Neural cell (in vitro differentiated cells): ENCODE measurements around the gene KLF13. TPM values are rescaled to one million over a fixed set of nuclear protein-coding genes. Genes with fewer than 3 reads are reported as not detected.

Experiments used
- H2AFZ ChIP-seq: fragments of 200-600, 300-800 bp; sonication (generic), shearing (Covaris generic); 2 replicates; pipeline ENCODE4 v1.6.0; 2014; ENCODE audit warnings: low read depth, mild to moderate bottlenecking, antibody characterized with exemption, low read length, moderate library complexity
- H3F3A ChIP-seq: fragments of 200-600 bp; shearing (Covaris generic); 2 replicates; pipeline ENCODE4 v1.6.1; 2016; ENCODE audit warnings: mild to moderate bottlenecking, moderate library complexity, mixed read lengths, antibody characterized with exemption, low read length; ENCODE audit not compliant: insufficient read depth, poor library complexity, severe bottlenecking
- H3K27ac ChIP-seq: fragments of 200-600, 300-800 bp; sonication (generic), shearing (Covaris generic); 2 replicates; pipeline ENCODE4 v1.5.1; 2014; ENCODE audit warnings: mild to moderate bottlenecking, low read length, moderate library complexity
- H3K27me3 ChIP-seq: fragments of 300-800, 200-600 bp; sonication (generic), shearing (Covaris generic); 2 replicates; pipeline ENCODE4 v1.6.0; 2014; ENCODE audit warnings: mild to moderate bottlenecking, low read depth, low read length, moderate library complexity; ENCODE audit not compliant: insufficient read depth
- H3K36me3 ChIP-seq: fragments of 300-800, 200-600 bp; sonication (generic), shearing (Covaris generic); 2 replicates; pipeline ENCODE4 v1.5.1; 2014; ENCODE audit warnings: mild to moderate bottlenecking, antibody characterized with exemption, low read length, moderate library complexity; ENCODE audit not compliant: insufficient read depth
- H3K4me2 ChIP-seq: fragments of 300-800, 200-600 bp; sonication (generic), shearing (Covaris generic); 2 replicates; pipeline ENCODE4 v1.6.0; 2014; ENCODE audit warnings: mild to moderate bottlenecking, low read length
- H3K4me3 ChIP-seq: fragments of 300-800, 200-600 bp; sonication (generic), shearing (Covaris generic); 2 replicates; pipeline ENCODE4 v1.5.1; 2014; ENCODE audit warnings: mild to moderate bottlenecking, low read length, moderate library complexity
- H3K79me2 ChIP-seq: fragments of 200-600 bp; shearing (Covaris generic); replicated peaks from 2 replicates; pipeline ENCODE4 v1.6.0; 2014; ENCODE audit warnings: mild to moderate bottlenecking, low read length, moderate library complexity; ENCODE audit not compliant: insufficient read depth
- H3K9ac ChIP-seq: fragments of 300-800, 200-600 bp; sonication (generic), shearing (Covaris generic); 2 replicates; pipeline ENCODE4 v1.6.1; 2016; ENCODE audit warnings: mild to moderate bottlenecking, low read length, mixed read lengths
- H3K9me2 ChIP-seq: fragments of 200-600 bp; shearing (Covaris generic); 2 replicates; pipeline ENCODE4 v1.6.1; 2016; ENCODE audit warnings: mild to moderate bottlenecking, low read length, mixed read lengths; ENCODE audit not compliant: insufficient read depth
- H3K9me3 ChIP-seq: fragments of 200-600, 300-800 bp; sonication (generic), shearing (Covaris generic); 2 replicates; pipeline ENCODE4 v1.6.1; 2016; ENCODE audit warnings: mild to moderate bottlenecking, mixed run types, low read length, moderate library complexity, mixed read lengths
- H4K20me1 ChIP-seq: fragments of 200-600 bp; shearing (Covaris generic); 2 replicates; pipeline ENCODE4 v1.6.1; 2016; ENCODE audit warnings: mild to moderate bottlenecking, mixed run types; ENCODE audit not compliant: insufficient read depth
- EP300 ChIP-seq: fragments of 450-650 bp; conservative IDR thresholded peaks from 2 replicates; pipeline ENCODE4 v1.6.1; 2014; ENCODE audit warnings: antibody characterized with exemption, mild to moderate bottlenecking, moderate library complexity; ENCODE audit not compliant: poor library complexity, severe bottlenecking
- EZH2 ChIP-seq: fragments of 200-600, 300-800 bp; shearing (Covaris generic), sonication (generic); IDR thresholded peaks from 2 replicates; pipeline ENCODE4 v1.6.1; 2014; ENCODE audit warnings: antibody characterized with exemption, low read length, borderline replicate concordance, mild to moderate bottlenecking; ENCODE audit not compliant: insufficient read depth, poor library complexity, severe bottlenecking
- MXI1 ChIP-seq: fragments of 450-650 bp; conservative IDR thresholded peaks from 2 replicates; pipeline ENCODE4 v1.6.1; 2014; ENCODE audit warnings: antibody characterized with exemption, mild to moderate bottlenecking; ENCODE audit not compliant: poor library complexity, severe bottlenecking
- POLR2AphosphoS5 ChIP-seq: IDR thresholded peaks from 2 replicates; pipeline ENCODE4 v1.6.1; 2012
- RAD21 ChIP-seq: fragments of 450-650 bp; conservative IDR thresholded peaks from 2 replicates; pipeline ENCODE4 v1.6.1; 2014; ENCODE audit warnings: antibody characterized with exemption, mild to moderate bottlenecking, moderate library complexity
- SMC3 ChIP-seq: fragments of 450-650 bp; conservative IDR thresholded peaks from 2 replicates; pipeline ENCODE4 v1.6.1; 2014; ENCODE audit warnings: antibody characterized with exemption, mild to moderate bottlenecking, moderate library complexity; ENCODE audit not compliant: poor library complexity
- TAF1 ChIP-seq: IDR thresholded peaks from 2 replicates; pipeline ENCODE4 v1.6.1; 2012; ENCODE audit warnings: low read depth
- polyA plus RNA-seq: library from polyadenylated mRNA; depleted of rRNA; stranded (reverse); fragments of >200 nt; gene quantifications from 2 replicates; pipeline ENCODE4 v1.2.3, GENCODE V29; 2014
- TF ChIP-seq, protein P1 (sequence below): IDR thresholded peaks from 2 replicates; pipeline ENCODE4 v1.6.1; 2012; ENCODE audit warnings: borderline replicate concordance
- TF ChIP-seq, protein P2 (sequence below): fragments of 450-650 bp; IDR thresholded peaks from 2 replicates; pipeline ENCODE4 v1.5.1; 2014; ENCODE audit warnings: antibody characterized with exemption, mild to moderate bottlenecking, moderate library complexity; ENCODE audit not compliant: poor library complexity, severe bottlenecking

The KLF13 gene
- polyA plus RNA-seq, 1 donor from 2014 or later, result 17.0 TPM

DNA sequence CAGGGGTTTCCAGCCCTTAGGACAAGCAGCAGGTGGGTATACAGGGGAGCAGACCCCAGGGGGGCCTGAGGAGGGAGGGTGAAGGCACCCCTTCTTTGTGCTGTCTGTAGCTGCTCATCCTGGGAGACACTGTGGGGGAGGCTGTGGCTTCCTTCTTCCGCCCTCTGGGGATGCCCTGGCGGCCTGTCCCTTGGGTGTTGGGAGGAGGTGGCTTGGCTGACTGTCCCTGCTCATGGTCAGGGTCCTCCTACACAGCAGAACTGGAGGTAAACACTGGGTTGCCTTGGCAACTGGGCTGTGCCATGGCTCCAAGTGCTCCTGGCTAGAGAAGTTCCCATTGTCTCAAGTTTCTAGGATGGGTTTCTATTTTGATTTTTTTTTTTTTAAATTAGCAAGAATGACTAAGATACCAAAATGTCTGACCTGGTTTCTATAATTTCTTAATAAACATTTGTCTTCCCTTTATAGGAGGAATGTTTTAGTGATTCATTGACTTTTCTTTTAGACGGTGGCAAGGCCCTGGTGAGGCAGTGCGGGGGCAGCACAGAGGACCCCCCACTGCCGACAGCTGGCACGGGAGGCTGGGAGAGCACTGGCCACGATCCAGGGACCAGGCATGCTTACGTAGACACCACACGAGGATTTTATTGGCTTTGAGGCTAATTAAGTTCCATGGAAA lies 12.4 kb downstream of the KLF13 start:
- no peak overlapping the region for H3K4me2 ChIP-seq
- no peaks in the 10 kb centered on the region for H3K27me3 ChIP-seq
- no peak overlapping the region for H3K9ac ChIP-seq
- TF ChIP-seq, protein P1, sequence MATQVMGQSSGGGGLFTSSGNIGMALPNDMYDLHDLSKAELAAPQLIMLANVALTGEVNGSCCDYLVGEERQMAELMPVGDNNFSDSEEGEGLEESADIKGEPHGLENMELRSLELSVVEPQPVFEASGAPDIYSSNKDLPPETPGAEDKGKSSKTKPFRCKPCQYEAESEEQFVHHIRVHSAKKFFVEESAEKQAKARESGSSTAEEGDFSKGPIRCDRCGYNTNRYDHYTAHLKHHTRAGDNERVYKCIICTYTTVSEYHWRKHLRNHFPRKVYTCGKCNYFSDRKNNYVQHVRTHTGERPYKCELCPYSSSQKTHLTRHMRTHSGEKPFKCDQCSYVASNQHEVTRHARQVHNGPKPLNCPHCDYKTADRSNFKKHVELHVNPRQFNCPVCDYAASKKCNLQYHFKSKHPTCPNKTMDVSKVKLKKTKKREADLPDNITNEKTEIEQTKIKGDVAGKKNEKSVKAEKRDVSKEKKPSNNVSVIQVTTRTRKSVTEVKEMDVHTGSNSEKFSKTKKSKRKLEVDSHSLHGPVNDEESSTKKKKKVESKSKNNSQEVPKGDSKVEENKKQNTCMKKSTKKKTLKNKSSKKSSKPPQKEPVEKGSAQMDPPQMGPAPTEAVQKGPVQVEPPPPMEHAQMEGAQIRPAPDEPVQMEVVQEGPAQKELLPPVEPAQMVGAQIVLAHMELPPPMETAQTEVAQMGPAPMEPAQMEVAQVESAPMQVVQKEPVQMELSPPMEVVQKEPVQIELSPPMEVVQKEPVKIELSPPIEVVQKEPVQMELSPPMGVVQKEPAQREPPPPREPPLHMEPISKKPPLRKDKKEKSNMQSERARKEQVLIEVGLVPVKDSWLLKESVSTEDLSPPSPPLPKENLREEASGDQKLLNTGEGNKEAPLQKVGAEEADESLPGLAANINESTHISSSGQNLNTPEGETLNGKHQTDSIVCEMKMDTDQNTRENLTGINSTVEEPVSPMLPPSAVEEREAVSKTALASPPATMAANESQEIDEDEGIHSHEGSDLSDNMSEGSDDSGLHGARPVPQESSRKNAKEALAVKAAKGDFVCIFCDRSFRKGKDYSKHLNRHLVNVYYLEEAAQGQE, result no peak
- TF ChIP-seq RAD21 (no peak), SMC3 (no peak), EP300 (no peak), TAF1 (no peak), MXI1 (no peak), POLR2AphosphoS5 (no peak), EZH2 (no peak)
- TF ChIP-seq, protein P2, sequence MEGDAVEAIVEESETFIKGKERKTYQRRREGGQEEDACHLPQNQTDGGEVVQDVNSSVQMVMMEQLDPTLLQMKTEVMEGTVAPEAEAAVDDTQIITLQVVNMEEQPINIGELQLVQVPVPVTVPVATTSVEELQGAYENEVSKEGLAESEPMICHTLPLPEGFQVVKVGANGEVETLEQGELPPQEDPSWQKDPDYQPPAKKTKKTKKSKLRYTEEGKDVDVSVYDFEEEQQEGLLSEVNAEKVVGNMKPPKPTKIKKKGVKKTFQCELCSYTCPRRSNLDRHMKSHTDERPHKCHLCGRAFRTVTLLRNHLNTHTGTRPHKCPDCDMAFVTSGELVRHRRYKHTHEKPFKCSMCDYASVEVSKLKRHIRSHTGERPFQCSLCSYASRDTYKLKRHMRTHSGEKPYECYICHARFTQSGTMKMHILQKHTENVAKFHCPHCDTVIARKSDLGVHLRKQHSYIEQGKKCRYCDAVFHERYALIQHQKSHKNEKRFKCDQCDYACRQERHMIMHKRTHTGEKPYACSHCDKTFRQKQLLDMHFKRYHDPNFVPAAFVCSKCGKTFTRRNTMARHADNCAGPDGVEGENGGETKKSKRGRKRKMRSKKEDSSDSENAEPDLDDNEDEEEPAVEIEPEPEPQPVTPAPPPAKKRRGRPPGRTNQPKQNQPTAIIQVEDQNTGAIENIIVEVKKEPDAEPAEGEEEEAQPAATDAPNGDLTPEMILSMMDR, result no peak
- H4K20me1 ChIP-seq, result peaks cover 26% of the 10 kb centered on the region
- no peaks in the 10 kb centered on the region for H3K9me2 ChIP-seq
- H3K27ac ChIP-seq, result no peak overlapping the region
- no peak overlapping the region for H2AFZ ChIP-seq
- H3K79me2 ChIP-seq, result peaks cover 74% of the 10 kb centered on the region
- no peak overlapping the region for H3K4me3 ChIP-seq
- no peaks in the 10 kb centered on the region for H3F3A ChIP-seq
- H3K9me3 ChIP-seq, result no peaks in the 10 kb centered on the region
- H3K36me3 ChIP-seq, result no peaks in the 10 kb centered on the region

DNA sequence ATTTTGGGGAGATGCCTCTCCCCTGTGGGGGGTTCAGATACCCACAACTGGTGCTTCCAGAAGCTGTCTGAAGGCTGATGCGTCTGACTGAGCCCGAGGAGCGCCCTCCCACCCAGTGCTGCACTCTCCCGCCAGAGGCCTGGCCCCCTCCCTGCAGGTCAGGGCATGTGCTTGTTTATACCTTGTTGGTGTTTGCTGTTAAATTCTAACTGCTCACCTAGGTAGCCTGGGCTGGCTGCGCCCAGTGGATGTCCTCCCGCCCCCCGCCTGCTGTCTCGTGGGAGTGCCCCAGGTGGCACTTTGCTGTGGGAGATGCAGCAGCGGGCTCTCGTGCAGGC lies 12.9 kb downstream of the KLF13 start:
- H2AFZ ChIP-seq, result no peak overlapping the region
- H3K27ac ChIP-seq, result no peak overlapping the region
- H3K4me2 ChIP-seq, result no peak overlapping the region
- H3K9me2 ChIP-seq, result no peaks in the 10 kb centered on the region
- no peaks in the 10 kb centered on the region for H3F3A ChIP-seq
- TF ChIP-seq POLR2AphosphoS5 (no peak), EZH2 (no peak), EP300 (no peak), RAD21 (no peak), TAF1 (no peak), MXI1 (no peak), SMC3 (no peak)
- TF ChIP-seq, protein P1, result no peak
- TF ChIP-seq, protein P2, result no peak
- no peak overlapping the region for H3K9ac ChIP-seq
- H3K79me2 ChIP-seq, result peaks cover 77% of the 10 kb centered on the region
- peaks cover 26% of the 10 kb centered on the region for H4K20me1 ChIP-seq
- H3K4me3 ChIP-seq, result no peak overlapping the region
- H3K9me3 ChIP-seq, result no peaks in the 10 kb centered on the region
- no peaks in the 10 kb centered on the region for H3K27me3 ChIP-seq
- no peaks in the 10 kb centered on the region for H3K36me3 ChIP-seq
